IPS DF 6.9 (cell line): ENCODE data around the gene PUM1.
"Not testable (repeated sequence)": the region's sequence is repeated elsewhere in the genome, so short reads cannot be mapped to it uniquely, and the experiment has no call there.

Source experiments
- DNase-seq: peaks from one replicate; pipeline ENCODE4 v3.0.0-alpha.2; 2013; ENCODE audit warnings: low read depth, low spot score
- H3K27ac ChIP-seq: one replicate; pipeline ENCODE4 v1.5.1; 2013; ENCODE audit warnings: low read length, control low read depth
- H3K27me3 ChIP-seq: 2 replicates; pipeline ENCODE4 v1.6.1; 2013; ENCODE audit warnings: mild to moderate bottlenecking, low read length; ENCODE audit not compliant: control insufficient read depth, insufficient read depth
- H3K36me3 ChIP-seq: 2 replicates; pipeline ENCODE4 v1.6.1; 2013; ENCODE audit warnings: low read length; ENCODE audit not compliant: control insufficient read depth, insufficient read depth
- H3K4me1 ChIP-seq: 2 replicates; pipeline ENCODE4 v1.6.1; 2013; ENCODE audit warnings: low read length; ENCODE audit not compliant: control insufficient read depth, insufficient read depth
- H3K4me3 ChIP-seq: 2 replicates; pipeline ENCODE4 v1.5.1; 2013; ENCODE audit warnings: mild to moderate bottlenecking, low read length
- H3K9me3 ChIP-seq: 2 replicates; pipeline ENCODE4 v1.6.1; 2013; ENCODE audit warnings: low read length, inconsistent platforms; ENCODE audit not compliant: control insufficient read depth, insufficient read depth
- WGBS: extraction: QIAGEN DNeasy Blood & Tissue Kit; methylation state at CpG from one replicate; pipeline ENCODE4 v1.1.7; 2013; ENCODE audit warnings: mixed read lengths, missing lambda C conversion rate; ENCODE audit not compliant: insufficient read length, insufficient coverage; 5-methylcytosine and 5-hydroxymethylcytosine counted together

The PUM1 gene

GRCh38 chr1:31051611-31052010 is 13.9 kb downstream of the PUM1 start:
- no peak for DNase-seq
- H3K27ac ChIP-seq: no peak overlapping the region
- WGBS: no CpG with 5 or more reads among the region's 1 CpG
- no peak overlapping the region for H3K4me3 ChIP-seq
- no peaks in the 10 kb centered on the region for H3K9me3 ChIP-seq
- no peaks in the 10 kb centered on the region for H3K36me3 ChIP-seq
- no peaks in the 10 kb centered on the region for H3K4me1 ChIP-seq
- H3K27me3 ChIP-seq: no peaks in the 10 kb centered on the region

GRCh38 chr1:31047507-31047906 is 18.0 kb downstream of the PUM1 start:
- H3K4me3 ChIP-seq, H3K4me1 ChIP-seq, H3K36me3 ChIP-seq, H3K9me3 ChIP-seq, H3K27ac ChIP-seq, DNase-seq, H3K27me3 ChIP-seq: not testable (repeated sequence)
- WGBS: no CpG with 5 or more reads among the region's 5 CpGs

- Histone ChIP-seq H3K4me1 (no peaks in the 10 kb centered on the region), H3K9me3 (no peaks in the 10 kb centered on the region), H3K27me3 (no peaks in the 10 kb centered on the region), H3K27ac (no peak overlapping the region), H3K36me3 (no peaks in the 10 kb centered on the region; the same call in 1 of the 2 replicates), H3K4me3 (no peak overlapping the region)
- DNase-seq: no peak
- no CpG with 5 or more reads among the region's 2 CpGs for WGBS
Observed at GRCh38 chr1:31043631-31044030, 21.9 kb downstream of the PUM1 start.

GRCh38 chr1:31042656-31043055 is 22.9 kb downstream of the PUM1 start:
- no peak for DNase-seq
- no peak overlapping the region for H3K27ac ChIP-seq
- H3K4me1 ChIP-seq: no peaks in the 10 kb centered on the region
- no peaks in the 10 kb centered on the region; the same call in 1 of the 2 replicates for H3K36me3 ChIP-seq
- WGBS: no CpG with 5 or more reads among the region's 6 CpGs
- H3K27me3 ChIP-seq: no peaks in the 10 kb centered on the region
- H3K9me3 ChIP-seq: no peaks in the 10 kb centered on the region
- no peak overlapping the region for H3K4me3 ChIP-seq

GRCh38 chr1:31041529-31041928 is 24.0 kb downstream of the PUM1 start:
- no peak overlapping the region for H3K4me3 ChIP-seq
- H3K4me1 ChIP-seq: no peaks in the 10 kb centered on the region
- H3K27me3 ChIP-seq: no peaks in the 10 kb centered on the region
- H3K9me3 ChIP-seq: no peaks in the 10 kb centered on the region
- no peak overlapping the region for H3K27ac ChIP-seq
- no peaks in the 10 kb centered on the region; the same call in 1 of the 2 replicates for H3K36me3 ChIP-seq
- no peak for DNase-seq

- H3K4me3 ChIP-seq: no peak overlapping the region
- H3K9me3 ChIP-seq: no peaks in the 10 kb centered on the region
- no peak for DNase-seq
- no CpG with 5 or more reads among the region's 3 CpGs for WGBS
- no peaks in the 10 kb centered on the region for H3K4me1 ChIP-seq
- H3K27me3 ChIP-seq: no peaks in the 10 kb centered on the region
- H3K27ac ChIP-seq: no peak overlapping the region
- H3K36me3 ChIP-seq: no peaks in the 10 kb centered on the region; the same call in 1 of the 2 replicates
Observed at GRCh38 chr1:31040038-31040437, 25.5 kb downstream of the PUM1 start.

- not testable (repeated sequence) for H3K4me1 ChIP-seq, H3K27ac ChIP-seq, H3K4me3 ChIP-seq, H3K36me3 ChIP-seq, H3K27me3 ChIP-seq, H3K9me3 ChIP-seq, DNase-seq
- WGBS: no CpG with 5 or more reads among the region's 5 CpGs
Observed at GRCh38 chr1:31038935-31039334, 26.6 kb downstream of the PUM1 start.

GRCh38 chr1:31038360-31038759 is 27.2 kb downstream of the PUM1 start:
- H3K36me3 ChIP-seq: no peaks in the 10 kb centered on the region; the same call in 1 of the 2 replicates
- no peak overlapping the region for H3K27ac ChIP-seq
- H3K4me3 ChIP-seq: no peak overlapping the region
- H3K27me3 ChIP-seq: no peaks in the 10 kb centered on the region
- no peak for DNase-seq
- peaks cover 4% of the 10 kb centered on the region; the same call in 1 of the 2 replicates for H3K4me1 ChIP-seq
- no CpG with 5 or more reads among the region's 5 CpGs for WGBS
- H3K9me3 ChIP-seq: no peaks in the 10 kb centered on the region

GRCh38 chr1:31036749-31037500 is 28.6 kb downstream of the PUM1 start:
- WGBS: no CpG with 5 or more reads among the region's 8 CpGs
- Histone ChIP-seq H3K27ac (no peak overlapping the region), H3K4me1 (peaks cover 4% of the 10 kb centered on the region), H3K36me3 (no peaks in the 10 kb centered on the region; the same call in 1 of the 2 replicates), H3K27me3 (no peaks in the 10 kb centered on the region), H3K9me3 (no peaks in the 10 kb centered on the region), H3K4me3 (no peak overlapping the region)
- no peak for DNase-seq

GRCh38 chr1:31033598-31033997 is 31.9 kb downstream of the PUM1 start:
- H3K9me3 ChIP-seq: no peaks in the 10 kb centered on the region
- H3K4me1 ChIP-seq: peaks cover 5% of the 10 kb centered on the region
- H3K27ac ChIP-seq: no peak overlapping the region
- DNase-seq: no peak
- no peak overlapping the region for H3K4me3 ChIP-seq
- no CpG with 5 or more reads among the region's 5 CpGs for WGBS
- no peaks in the 10 kb centered on the region; the same call in 1 of the 2 replicates for H3K36me3 ChIP-seq
- H3K27me3 ChIP-seq: no peaks in the 10 kb centered on the region

- WGBS: no CpG with 5 or more reads among the region's 1 CpG
- Histone ChIP-seq H3K27ac (no peak overlapping the region), H3K4me3 (no peak overlapping the region), H3K9me3 (no peaks in the 10 kb centered on the region), H3K27me3 (no peaks in the 10 kb centered on the region), H3K36me3 (no peaks in the 10 kb centered on the region; the same call in 1 of the 2 replicates), H3K4me1 (peaks cover 5% of the 10 kb centered on the region)
- no peak for DNase-seq
Observed at GRCh38 chr1:31032266-31032665, 33.3 kb downstream of the PUM1 start.
